ENCODE measurements around the gene GNG2. TPM values are rescaled to one million over a fixed set of nuclear protein-coding genes. Genes with fewer than 3 reads are reported as not detected.

GNG2 gene
- total RNA-seq, 1 donor from 2014 or later: 245 TPM

GRCh38 chr14:52006361-52006760 is 145.9 kb downstream of the GNG2 start:
- Mint-ChIP-seq H3K9me3 (ENCODE audit: unreplicated experiment) (no peaks in the 10 kb centered on the region), H3K36me3 (ENCODE audit: unreplicated experiment) (no peaks in the 10 kb centered on the region), H3K4me1 (ENCODE audit: low read depth, unreplicated experiment) (peaks cover under 1% of the 10 kb centered on the region), H3K4me3 (ENCODE audit: unreplicated experiment) (no peak overlapping the region), H3K27ac (ENCODE audit: unreplicated experiment) (no peak overlapping the region), H3K27me3 (ENCODE audit: unreplicated experiment) (no peaks in the 10 kb centered on the region)
- TF ChIP-seq, protein P1, sequence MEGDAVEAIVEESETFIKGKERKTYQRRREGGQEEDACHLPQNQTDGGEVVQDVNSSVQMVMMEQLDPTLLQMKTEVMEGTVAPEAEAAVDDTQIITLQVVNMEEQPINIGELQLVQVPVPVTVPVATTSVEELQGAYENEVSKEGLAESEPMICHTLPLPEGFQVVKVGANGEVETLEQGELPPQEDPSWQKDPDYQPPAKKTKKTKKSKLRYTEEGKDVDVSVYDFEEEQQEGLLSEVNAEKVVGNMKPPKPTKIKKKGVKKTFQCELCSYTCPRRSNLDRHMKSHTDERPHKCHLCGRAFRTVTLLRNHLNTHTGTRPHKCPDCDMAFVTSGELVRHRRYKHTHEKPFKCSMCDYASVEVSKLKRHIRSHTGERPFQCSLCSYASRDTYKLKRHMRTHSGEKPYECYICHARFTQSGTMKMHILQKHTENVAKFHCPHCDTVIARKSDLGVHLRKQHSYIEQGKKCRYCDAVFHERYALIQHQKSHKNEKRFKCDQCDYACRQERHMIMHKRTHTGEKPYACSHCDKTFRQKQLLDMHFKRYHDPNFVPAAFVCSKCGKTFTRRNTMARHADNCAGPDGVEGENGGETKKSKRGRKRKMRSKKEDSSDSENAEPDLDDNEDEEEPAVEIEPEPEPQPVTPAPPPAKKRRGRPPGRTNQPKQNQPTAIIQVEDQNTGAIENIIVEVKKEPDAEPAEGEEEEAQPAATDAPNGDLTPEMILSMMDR (IDR thresholded peaks at IDR 0.05; ENCODE audit: partially characterized antibody, unreplicated experiment): no peak
- DNase-seq: no peak

DNA sequence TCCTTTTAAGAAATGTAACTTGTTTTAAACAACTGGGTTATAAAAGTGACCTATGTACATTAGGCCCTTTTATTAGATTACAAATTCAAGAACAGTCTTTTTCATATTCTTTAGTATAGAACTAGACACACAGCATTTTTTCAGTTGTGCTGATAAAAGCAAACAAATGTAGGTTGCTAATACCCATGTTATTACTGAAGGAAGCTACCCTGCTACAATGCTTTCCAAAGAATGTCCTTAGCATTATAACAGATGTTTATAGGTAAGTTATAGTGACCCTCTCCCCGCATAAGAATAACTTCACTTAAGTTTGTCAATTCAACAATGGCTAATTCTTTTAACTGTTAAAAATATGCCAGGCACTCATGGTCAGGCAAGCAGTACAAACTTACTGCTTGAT is 146.8 kb downstream of the GNG2 start:
- Mint-ChIP-seq H3K4me3 (ENCODE audit: unreplicated experiment) (no peak overlapping the region), H3K4me1 (ENCODE audit: low read depth, unreplicated experiment) (peaks cover 4% of the 10 kb centered on the region), H3K27ac (ENCODE audit: unreplicated experiment) (no peak overlapping the region), H3K36me3 (ENCODE audit: unreplicated experiment) (no peaks in the 10 kb centered on the region), H3K27me3 (ENCODE audit: unreplicated experiment) (no peaks in the 10 kb centered on the region), H3K9me3 (ENCODE audit: unreplicated experiment) (no peaks in the 10 kb centered on the region)
- no peak for DNase-seq
- TF ChIP-seq, protein P1 (IDR thresholded peaks at IDR 0.05; ENCODE audit: partially characterized antibody, unreplicated experiment): no peak

GRCh38 chr14:52007637-52008036 is 147.2 kb downstream of the GNG2 start:
- Mint-ChIP-seq H3K27ac (ENCODE audit: unreplicated experiment) (no peak overlapping the region), H3K4me1 (ENCODE audit: low read depth, unreplicated experiment) (peaks cover 7% of the 10 kb centered on the region), H3K27me3 (ENCODE audit: unreplicated experiment) (no peaks in the 10 kb centered on the region), H3K4me3 (ENCODE audit: unreplicated experiment) (no peak overlapping the region), H3K36me3 (ENCODE audit: unreplicated experiment) (no peaks in the 10 kb centered on the region), H3K9me3 (ENCODE audit: unreplicated experiment) (no peaks in the 10 kb centered on the region)
- DNase-seq: no peak
- TF ChIP-seq, protein P1 (IDR thresholded peaks at IDR 0.05; ENCODE audit: partially characterized antibody, unreplicated experiment): no peak

GRCh38 chr14:52008136-52008535 is 147.7 kb downstream of the GNG2 start:
- H3K4me3 Mint-ChIP-seq (ENCODE audit: unreplicated experiment): no peak overlapping the region
- no peaks in the 10 kb centered on the region for H3K9me3 Mint-ChIP-seq (ENCODE audit: unreplicated experiment)
- no peak for DNase-seq
- no peaks in the 10 kb centered on the region for H3K36me3 Mint-ChIP-seq (ENCODE audit: unreplicated experiment)
- peaks cover 10% of the 10 kb centered on the region for H3K4me1 Mint-ChIP-seq (ENCODE audit: low read depth, unreplicated experiment)
- no peak overlapping the region for H3K27ac Mint-ChIP-seq (ENCODE audit: unreplicated experiment)
- H3K27me3 Mint-ChIP-seq (ENCODE audit: unreplicated experiment): no peaks in the 10 kb centered on the region
- TF ChIP-seq, protein P1 (IDR thresholded peaks at IDR 0.05; ENCODE audit: partially characterized antibody, unreplicated experiment): no peak

- TF ChIP-seq, protein P1 (IDR thresholded peaks at IDR 0.05; ENCODE audit: partially characterized antibody, unreplicated experiment): no peak
- Mint-ChIP-seq H3K27ac (ENCODE audit: unreplicated experiment) (no peak overlapping the region), H3K27me3 (ENCODE audit: unreplicated experiment) (peaks cover 2% of the 10 kb centered on the region), H3K36me3 (ENCODE audit: unreplicated experiment) (no peaks in the 10 kb centered on the region), H3K9me3 (ENCODE audit: unreplicated experiment) (peaks cover 8% of the 10 kb centered on the region), H3K4me1 (ENCODE audit: low read depth, unreplicated experiment) (peaks cover 29% of the 10 kb centered on the region), H3K4me3 (ENCODE audit: unreplicated experiment) (no peak overlapping the region)
- DNase-seq: no peak
Observed at GRCh38 chr14:52010173-52010693, 149.8 kb downstream of the GNG2 start.

Data from glutamatergic neuron (in vitro differentiated cells).